CD4-positive, alpha-beta T cell treated with Interleukin-15 for 4 hours (primary cell): ENCODE measurements around the gene GUCY2F.

Source experiments
- DNase-seq: peaks from one replicate; pipeline ENCODE4 v3.0.0-alpha.2; 2020; ENCODE audit warnings: low spot score

The GUCY2F gene

DNA sequence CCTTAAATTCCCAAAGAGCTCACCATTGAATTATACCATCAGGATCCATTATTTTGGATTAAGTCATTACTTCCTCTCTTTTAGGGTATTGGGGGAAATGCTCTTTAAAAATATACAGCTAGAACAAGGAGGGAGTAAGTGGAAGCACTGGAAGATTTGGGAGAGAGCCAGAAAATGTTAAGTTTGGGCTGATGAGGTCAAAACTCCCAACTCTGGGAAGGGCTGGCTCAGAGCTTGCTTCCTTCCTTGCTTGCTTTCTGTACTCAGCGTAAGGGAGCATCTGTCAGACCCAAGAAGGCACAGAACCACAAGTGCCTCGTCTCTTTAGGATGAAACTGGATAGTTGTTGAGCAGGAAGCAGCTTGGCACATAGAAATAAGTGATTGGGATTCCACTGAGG, 138.2 kb downstream of the GUCY2F start:
- DNase-seq: no peak

DNA sequence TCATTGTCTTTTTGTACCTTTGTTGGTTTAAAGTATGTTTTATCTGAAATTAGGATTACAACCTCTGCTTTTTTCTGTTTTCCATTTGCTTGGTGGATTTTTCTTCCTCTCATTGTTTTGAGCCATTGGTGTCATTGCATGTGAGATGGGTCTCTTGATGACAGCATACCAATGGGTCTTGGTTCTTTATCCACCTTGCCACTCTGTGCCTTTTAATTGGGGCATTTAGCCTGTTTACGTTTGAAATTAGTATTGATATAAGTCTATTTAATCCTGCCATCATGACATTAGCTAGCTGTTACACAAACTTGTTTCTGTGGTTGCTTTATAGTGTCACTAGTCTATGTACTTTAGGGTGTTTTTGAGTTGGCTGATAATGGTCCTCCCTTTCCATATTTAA, 145.7 kb downstream of the GUCY2F start:
- DNase-seq: no peak

DNA sequence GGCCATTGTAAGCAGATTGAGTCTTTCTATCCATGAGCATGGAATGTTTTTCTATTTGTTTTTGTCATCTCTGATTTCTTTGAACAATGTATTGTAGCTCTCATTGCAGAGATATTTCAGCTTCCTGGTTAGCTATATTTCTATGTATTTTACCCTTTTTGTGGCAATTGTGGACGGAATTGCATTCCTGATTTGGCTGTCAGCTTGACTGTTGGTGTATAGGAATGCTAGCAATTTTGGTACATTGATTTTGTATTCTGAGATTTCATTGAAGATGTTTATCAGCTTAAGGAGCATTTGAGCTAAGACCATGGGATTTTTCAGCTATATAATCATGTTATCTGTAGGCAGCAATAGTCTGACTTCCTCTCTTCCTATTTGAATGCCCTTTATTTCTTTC, 154.6 kb downstream of the GUCY2F start:
- no peak for DNase-seq
